CD4-positive, alpha-beta T cell treated with Interleukin-4 for 1 hour (primary cell): Measurements from ENCODE around the gene CRKL.
"Not testable (repeated sequence)": the region's sequence is repeated elsewhere in the genome, so short reads cannot be mapped to it uniquely, and the experiment has no call there.

ENCODE experiments used
- DNase-seq, 2 donors: peaks; one replicate each; pipeline ENCODE4 v3.0.0-alpha.2; 2020 to 2022

The CRKL gene

DNA sequence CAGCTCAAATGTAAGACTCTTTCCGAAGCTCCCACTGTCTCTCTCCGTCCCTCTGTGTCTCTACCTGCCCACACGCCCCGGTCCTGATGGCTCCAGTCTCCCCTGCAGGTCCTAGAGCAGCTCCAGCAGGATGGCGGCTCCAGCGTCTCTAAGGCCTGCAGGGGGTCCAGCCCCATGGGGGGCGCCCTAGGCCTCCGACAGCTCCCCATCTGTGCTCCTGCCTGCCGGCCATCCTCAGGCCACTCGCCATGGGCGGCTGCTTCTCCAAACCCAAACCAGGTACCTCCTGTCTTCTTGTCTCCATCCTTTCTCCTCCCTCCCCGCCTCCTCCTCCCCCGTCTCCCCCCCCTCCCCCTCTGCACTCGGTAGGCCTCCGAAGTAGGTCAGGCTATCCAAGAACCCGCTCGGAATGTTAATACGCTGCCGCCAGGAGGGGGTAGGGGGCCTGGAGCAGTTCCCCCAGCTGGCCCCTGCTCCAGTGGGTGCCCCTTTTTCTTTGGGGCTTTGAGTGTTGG lies 50.5 kb downstream of the CRKL start:
- DNase-seq = no peak

DNA sequence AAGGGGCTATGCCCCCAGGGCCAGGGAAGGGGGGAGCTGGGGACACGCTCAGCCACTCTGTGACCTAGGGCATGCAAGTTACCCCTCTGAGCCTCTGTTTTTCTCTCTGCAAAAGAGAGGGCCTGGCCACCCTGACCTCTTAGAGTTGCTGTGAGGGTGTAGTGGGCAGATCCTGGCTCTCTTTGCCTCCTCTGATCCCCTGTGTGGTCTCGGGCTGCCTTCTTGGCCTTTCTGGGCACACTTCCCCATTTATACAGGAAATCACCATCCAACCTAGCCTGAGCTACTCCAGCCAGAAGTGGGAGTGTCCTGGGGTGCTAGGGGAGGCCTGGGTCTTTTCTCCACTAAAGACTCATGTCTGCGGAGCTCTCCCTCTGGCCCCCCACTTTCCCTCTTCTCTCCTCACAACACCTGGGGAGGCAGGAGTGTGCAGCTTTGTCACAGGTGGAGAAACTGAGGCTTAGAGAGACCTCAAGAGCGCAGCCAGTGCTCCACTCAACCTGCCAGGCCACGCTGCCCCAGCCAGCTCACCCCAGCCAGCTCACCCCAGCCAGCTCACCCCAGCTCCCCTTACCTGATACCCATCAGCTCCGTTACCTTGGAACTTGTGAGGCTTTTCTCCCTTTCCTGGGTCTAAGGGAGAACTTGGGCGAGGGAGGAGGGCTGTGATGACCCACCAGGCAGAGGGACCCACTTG lies 51.2 kb downstream of the CRKL start:
- DNase-seq = peak in 1 of 2 donors; percentile 17

DNA sequence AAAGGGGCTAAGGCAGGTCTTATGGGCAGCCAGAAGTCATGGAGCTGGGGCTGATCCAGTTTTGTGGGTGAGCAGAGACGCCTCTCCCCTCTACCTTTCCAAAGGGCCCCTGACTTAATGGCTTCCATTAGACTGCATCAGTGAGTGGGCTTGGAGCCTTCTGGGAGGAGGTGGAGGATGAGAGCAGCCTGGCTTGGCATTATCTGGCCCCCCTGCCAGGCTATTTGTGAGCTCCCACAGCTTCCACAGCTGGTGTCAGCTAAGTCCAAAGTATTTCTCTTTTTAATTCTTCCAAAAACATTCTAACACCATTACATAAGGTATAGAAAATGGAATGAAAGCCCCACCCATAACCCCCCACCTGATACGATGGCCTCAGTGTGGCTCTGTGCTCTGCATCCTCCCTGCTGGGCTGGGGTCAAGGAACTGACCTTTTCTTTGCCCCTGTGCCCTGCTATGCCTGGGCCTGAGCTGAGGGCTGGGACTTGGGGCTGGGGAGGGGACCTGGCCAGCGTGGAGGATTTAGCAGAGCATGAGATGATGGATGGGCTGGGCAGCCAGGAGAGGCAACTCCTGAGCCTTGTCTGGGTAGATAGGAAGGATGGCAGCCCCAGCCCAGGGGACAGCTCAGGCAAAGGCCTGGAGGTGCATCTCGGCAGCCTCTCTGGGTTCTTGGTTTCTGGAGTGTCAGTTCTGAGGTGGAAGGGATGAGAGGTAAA lies 53.9 kb downstream of the CRKL start:
- no peak for DNase-seq

DNA sequence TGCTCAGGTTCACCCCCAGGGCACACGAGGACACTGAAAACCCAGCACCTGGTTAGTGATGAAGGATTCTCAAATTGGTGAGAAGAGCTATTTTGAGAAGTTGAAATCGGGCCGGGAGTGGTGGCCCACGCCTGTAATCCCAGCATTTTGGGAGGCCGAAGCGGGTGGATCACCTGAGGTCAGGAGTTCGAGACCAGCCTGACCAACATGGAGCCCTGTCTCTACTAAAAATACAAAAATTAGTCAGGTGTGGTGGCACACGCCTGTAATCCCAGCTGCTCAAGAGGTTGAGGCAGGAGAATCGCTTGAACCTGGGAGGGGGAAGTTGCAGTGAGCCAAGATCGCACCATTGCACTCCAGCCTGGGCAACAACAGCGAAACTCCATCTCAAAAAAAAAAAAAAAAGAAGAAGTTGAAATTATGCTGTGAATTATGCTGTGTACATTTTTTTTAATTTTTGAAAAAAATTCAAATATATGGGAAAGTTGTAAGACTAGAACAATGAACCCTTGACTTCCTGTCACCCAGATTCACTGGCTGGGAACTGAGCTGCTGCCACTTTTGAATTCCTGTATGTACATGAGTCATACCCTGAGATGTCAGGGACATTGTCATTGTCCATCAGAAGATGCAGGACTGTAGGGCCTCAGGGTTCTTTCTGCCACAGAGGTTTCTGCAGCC lies 54.9 kb downstream of the CRKL start:
- DNase-seq = not testable (repeated sequence)

DNA sequence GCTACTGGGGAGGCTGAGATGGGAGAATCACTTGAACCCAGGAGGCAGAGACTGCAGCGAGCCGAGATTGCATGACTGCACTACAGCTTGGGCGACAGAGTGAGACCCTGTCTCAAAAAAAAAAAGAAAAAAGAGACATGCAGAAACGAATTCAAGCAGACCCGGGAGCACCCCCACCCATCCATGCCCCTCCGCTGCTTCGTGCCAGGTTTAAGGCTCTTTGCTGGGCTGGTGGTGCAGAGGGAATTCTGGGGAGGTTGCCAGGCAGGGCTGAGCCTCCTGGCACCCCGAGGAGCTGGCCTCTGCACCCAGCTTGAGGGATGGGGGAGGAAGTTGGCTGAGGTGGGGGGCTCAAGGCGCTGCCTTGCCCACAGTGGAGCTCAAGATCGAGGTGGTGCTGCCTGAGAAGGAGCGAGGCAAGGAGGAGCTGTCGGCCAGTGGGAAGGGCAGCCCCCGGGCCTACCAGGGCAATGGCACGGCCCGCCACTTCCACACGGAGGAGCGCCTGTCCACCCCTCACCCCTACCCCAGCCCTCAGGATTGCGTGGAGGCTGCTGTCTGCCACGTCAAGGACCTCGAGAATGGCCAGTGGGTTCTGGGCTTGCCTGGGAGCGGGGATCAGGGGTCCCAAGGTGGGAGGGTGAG lies 55.8 kb downstream of the CRKL start:
- no peak for DNase-seq

GRCh38 chr22:20973634-20974286 lies 56.6 kb downstream of the CRKL start:
- no peak for DNase-seq

DNA sequence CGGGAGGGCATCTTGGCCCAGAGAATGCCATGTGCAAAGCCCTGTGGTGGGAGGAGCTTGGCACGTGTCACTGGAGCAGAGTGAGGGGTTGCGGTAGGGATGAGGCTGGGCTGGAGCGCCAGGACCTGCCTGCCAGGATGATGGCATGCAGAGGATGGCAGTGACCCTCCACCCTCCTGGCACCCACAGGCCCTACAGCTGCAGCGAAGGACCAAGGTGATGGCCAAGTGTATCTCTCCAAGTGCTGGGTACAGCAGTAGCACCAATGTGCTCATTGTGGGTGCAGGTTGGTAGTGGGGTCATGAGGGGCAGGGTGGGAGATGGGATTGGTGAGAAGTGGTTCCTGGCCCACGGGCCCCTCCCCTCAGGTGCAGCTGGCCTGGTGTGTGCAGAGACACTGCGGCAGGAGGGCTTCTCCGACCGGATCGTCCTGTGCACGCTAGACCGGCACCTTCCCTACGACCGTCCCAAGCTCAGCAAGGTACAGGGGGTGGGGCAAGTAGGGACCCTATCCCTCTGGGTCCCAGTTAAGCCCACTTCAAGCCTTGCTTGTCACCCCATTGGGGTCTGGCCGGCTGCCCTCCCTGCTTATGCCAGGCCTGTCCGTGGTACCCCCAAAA lies 57.2 kb downstream of the CRKL start:
- DNase-seq = no peak

GRCh38 chr22:20975541-20976290 lies 58.5 kb downstream of the CRKL start:
- DNase-seq = no peak

DNA sequence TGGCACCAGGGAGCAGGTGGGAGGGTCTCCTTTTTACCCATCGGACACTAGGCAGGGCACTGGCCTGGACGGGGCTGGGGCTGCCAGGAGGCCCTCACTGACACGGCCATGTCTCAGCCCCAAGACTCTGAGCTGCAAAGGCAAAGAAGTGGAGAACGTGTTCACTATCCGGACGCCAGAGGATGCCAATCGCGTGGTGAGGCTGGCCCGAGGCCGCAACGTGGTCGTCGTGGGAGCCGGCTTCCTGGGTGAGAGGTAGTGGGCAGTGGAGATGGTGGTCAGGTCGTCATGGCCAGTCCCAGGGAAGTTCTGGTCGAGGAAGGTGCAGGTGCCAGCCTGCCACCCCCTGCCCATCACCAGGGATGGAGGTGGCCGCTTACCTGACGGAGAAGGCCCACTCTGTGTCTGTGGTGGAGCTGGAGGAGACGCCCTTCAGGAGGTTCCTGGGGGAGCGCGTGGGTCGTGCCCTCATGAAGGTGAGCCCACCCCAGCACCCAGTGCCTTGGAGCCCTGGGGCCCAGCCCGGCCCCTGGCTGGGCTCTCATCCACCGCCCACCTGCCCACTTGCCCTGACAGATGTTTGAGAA lies 59.2 kb downstream of the CRKL start:
- DNase-seq = no peak

GRCh38 chr22:20977019-20977418 lies 59.8 kb downstream of the CRKL start:
- no peak for DNase-seq

GRCh38 chr22:20977516-20978170 lies 60.4 kb downstream of the CRKL start:
- no peak for DNase-seq

- no peak for DNase-seq
Observed at GRCh38 chr22:20978419-20978818, 61.2 kb downstream of the CRKL start.

DNA sequence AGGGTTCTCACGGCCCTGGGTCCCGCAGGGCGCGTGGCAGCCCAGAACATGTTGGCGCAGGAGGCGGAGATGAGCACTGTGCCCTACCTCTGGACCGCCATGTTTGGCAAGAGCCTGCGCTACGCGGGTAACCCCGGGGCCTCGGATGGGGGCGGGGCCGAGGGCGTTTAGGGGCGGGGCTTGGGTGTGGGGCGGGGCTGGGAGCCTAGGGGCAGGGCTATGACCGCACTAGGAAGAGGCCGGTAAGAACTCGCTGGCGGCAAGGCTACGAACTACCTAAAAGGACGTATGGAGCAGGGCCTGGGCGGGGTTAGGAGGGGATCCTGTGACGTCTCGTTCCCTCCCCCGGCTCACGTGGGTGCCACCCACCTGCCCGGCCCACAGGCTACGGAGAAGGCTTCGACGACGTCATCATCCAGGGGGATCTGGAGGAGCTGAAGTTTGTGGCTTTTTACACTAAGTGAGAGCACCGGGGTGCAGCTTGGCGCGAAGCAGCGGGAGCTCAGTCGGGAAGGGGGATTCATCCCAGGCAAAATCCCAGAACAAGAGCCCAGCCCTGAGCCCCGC lies 62.1 kb downstream of the CRKL start:
- peak; percentile 72 to 88 for DNase-seq

DNA sequence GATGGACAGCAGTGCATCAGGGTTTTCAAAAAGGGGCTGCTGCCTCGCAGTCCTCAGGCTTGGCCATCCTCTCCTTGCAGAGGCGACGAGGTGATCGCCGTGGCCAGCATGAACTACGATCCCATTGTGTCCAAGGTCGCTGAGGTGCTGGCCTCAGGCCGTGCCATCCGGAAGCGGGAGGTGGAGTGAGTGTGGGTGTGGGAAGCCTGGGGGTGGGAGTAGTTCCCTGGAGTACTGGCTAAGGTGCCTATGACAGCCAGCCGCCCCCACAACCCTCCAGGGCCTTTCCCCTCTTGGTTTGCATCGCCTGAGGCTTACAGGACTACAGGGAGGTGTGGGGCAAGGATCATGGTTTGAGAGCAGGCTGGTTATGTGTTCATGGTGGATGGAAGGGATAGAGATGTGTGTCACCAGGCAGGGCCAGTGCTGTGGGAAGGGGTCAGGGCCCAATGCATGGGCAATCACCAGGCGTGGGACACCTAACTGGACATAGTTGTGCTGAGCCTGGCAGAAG lies 62.8 kb downstream of the CRKL start:
- no peak for DNase-seq

GRCh38 chr22:20980523-20980922 lies 63.3 kb downstream of the CRKL start:
- no peak for DNase-seq

GRCh38 chr22:20980938-20981722 lies 63.9 kb downstream of the CRKL start:
- DNase-seq = no peak

DNA sequence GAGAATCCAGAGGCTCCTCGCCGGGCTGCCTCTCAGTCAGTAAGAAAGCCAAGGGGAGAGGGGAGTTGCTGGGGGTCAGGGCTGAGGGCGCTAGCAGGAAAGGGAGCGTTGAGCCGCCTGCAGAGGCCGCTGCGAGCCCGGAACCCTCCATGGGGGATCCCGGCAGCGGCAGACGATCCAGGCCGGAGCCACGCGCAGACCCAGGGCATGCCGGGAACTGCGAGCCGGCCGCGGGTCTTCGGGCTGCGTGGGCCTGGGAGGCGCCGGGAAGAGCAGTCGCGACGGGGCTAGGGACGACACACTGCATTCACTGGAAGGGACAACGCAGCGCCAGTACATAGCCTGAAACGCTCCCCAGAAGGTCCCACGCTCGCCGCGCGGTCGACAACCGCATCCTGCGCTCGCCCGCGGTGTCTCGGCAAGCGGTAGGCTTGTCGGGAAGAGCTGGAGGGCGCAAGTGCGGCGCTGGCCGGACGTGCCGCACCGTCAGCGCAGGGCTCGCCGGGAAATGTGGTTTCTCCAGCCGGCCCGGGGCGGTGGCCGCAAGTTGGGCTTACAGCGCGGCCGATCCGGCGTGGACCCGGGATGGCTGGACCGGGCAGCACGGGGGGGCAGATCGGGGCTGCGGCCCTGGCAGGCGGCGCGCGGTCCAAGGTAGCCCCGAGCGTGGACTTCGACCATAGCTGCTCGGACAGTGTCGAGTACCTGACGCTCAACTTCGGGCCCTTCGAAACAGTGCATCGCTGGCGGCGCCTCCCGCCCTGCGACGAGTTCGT lies 64.8 kb downstream of the CRKL start, which contains the start of gene LZTR1:
LZTR1 (plus strand) TSS at position 511 of the 776 bp plus-strand sequence; CDS start at position 586, 75 bp downstream.
- DNase-seq = peak; percentile 64 to 72

DNA sequence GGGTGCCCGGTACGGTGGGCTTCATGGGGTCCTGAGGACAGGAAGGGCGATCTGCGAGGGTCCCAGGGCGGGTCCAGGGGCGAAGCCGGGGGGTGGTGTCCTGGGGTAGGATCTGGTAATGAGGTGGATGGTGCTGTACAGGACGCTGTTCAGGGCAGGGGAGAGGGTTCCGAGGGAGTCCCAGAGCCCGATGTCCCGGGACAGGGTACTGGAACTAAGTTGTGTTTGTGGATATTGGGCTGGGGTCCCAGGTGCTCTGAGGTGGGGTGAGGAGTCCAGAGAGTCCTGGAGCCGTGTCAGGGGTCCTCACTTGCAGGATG lies 65.3 kb downstream of the CRKL start:
- no peak for DNase-seq
